GM23248 (cell line): Measurements from ENCODE around the gene CD164. TPM values are rescaled to one million over a fixed set of nuclear protein-coding genes. Genes with fewer than 3 reads are reported as not detected.
A peak's percentile ranks its signal among the peaks of the same experiment; 100 is the strongest.

Experiments used
- DNase-seq: peaks from one replicate; pipeline ENCODE4 v3.0.0-alpha.2; 2015
- H2AFZ ChIP-seq: fragments of 200-600 bp; sonication (generic); 2 replicates; pipeline ENCODE4 v1.6.1; 2016; ENCODE audit warnings: antibody characterized with exemption
- H3F3A ChIP-seq: fragments of 200-600 bp; sonication (generic); 2 replicates; pipeline ENCODE4 v1.6.1; 2016; ENCODE audit warnings: mild to moderate bottlenecking, antibody characterized with exemption, mixed run types; ENCODE audit not compliant: insufficient read depth
- H3K27ac ChIP-seq: fragments of 200-600 bp; sonication (generic); 2 replicates; pipeline ENCODE4 v1.5.1; 2016; ENCODE audit warnings: mild to moderate bottlenecking
- H3K27me3 ChIP-seq: fragments of 200-600 bp; sonication (generic); replicated peaks from 2 replicates; pipeline ENCODE4 v1.6.1; 2016; ENCODE audit warnings: mild to moderate bottlenecking; ENCODE audit not compliant: insufficient read depth
- H3K36me3 ChIP-seq: fragments of 200-600 bp; sonication (generic); 2 replicates; pipeline ENCODE4 v1.6.1; 2016; ENCODE audit warnings: low read depth, mild to moderate bottlenecking
- H3K4me1 ChIP-seq: fragments of 200-600 bp; sonication (generic); 2 replicates; pipeline ENCODE4 v1.6.1; 2016; ENCODE audit warnings: mild to moderate bottlenecking; ENCODE audit not compliant: insufficient read depth
- H3K4me2 ChIP-seq: fragments of 200-600 bp; sonication (generic); one replicate; pipeline ENCODE4 v1.6.1; 2016; ENCODE audit warnings: mild to moderate bottlenecking; ENCODE audit not compliant: unreplicated experiment
- H3K4me3 ChIP-seq: fragments of 200-600 bp; sonication (generic); 2 replicates; pipeline ENCODE4 v1.5.1; 2016; ENCODE audit warnings: mild to moderate bottlenecking
- H3K79me2 ChIP-seq: fragments of 200-600 bp; sonication (generic); 2 replicates; pipeline ENCODE4 v1.6.1; 2016; ENCODE audit warnings: mild to moderate bottlenecking; ENCODE audit not compliant: insufficient read depth
- H3K9ac ChIP-seq: fragments of 200-600 bp; sonication (generic); 2 replicates; pipeline ENCODE4 v1.6.1; 2016; ENCODE audit warnings: mild to moderate bottlenecking
- H3K9me2 ChIP-seq: fragments of 200-600 bp; sonication (generic); 2 replicates; pipeline ENCODE4 v1.6.1; 2016; ENCODE audit warnings: mixed run types, mild to moderate bottlenecking, moderate library complexity; ENCODE audit not compliant: insufficient read depth
- H3K9me3 ChIP-seq: fragments of 200-600 bp; sonication (generic); one replicate; pipeline ENCODE4 v1.6.1; 2017; ENCODE audit warnings: low read depth
- H4K20me1 ChIP-seq: fragments of 200-600 bp; sonication (generic); 2 replicates; pipeline ENCODE4 v1.6.0; 2016; ENCODE audit not compliant: insufficient read depth
- EZH2 ChIP-seq: fragments of 200-600 bp; sonication (generic); IDR thresholded peaks from 2 replicates; pipeline ENCODE4 v1.6.1; 2018; ENCODE audit warnings: antibody characterized with exemption, mild to moderate bottlenecking; ENCODE audit not compliant: insufficient read depth, poor library complexity, severe bottlenecking
- EZH2phosphoT487 ChIP-seq: fragments of 200-600 bp; sonication (generic); IDR thresholded peaks from 2 replicates; pipeline ENCODE4 v1.6.1; 2018; ENCODE audit warnings: antibody characterized with exemption, moderate library complexity, mild to moderate bottlenecking, low read depth; ENCODE audit not compliant: insufficient read depth
- WGBS, 2 experiments: methylation state at CpG; one replicate each; pipeline ENCODE4 v1.1.6; 2015 to 2017; ENCODE audit warnings: low lambda C conversion rate in 2 of 2, low coverage in 1 of 2; ENCODE audit errors: missing lambda C conversion rate in 2 of 2; 5-methylcytosine and 5-hydroxymethylcytosine counted together
- in situ Hi-C: fragments of 300-500 bp; cut with MboI; formaldehyde crosslinking; loops from 2 replicates; pipeline ENCODE4 v1.15.0; 2020
- polyA plus RNA-seq: library from polyadenylated mRNA; unstranded; fragments of >200 nt; fragmentation: Nextera tagmentation; extraction: Ambion mirVana; gene quantifications from 2 replicates; pipeline ENCODE4 v1.2.1, GENCODE V29; 2016
- total RNA-seq: library from RNA; depleted of rRNA; stranded (reverse); fragments of >200 nt; shearing (Covaris generic); gene quantifications from 2 replicates; pipeline ENCODE4 v1.2.3, GENCODE V29; 2014

The CD164 gene
- total and polyA plus RNA-seq, 2 experiments from 2014 or later: 302 to 437 TPM

DNA sequence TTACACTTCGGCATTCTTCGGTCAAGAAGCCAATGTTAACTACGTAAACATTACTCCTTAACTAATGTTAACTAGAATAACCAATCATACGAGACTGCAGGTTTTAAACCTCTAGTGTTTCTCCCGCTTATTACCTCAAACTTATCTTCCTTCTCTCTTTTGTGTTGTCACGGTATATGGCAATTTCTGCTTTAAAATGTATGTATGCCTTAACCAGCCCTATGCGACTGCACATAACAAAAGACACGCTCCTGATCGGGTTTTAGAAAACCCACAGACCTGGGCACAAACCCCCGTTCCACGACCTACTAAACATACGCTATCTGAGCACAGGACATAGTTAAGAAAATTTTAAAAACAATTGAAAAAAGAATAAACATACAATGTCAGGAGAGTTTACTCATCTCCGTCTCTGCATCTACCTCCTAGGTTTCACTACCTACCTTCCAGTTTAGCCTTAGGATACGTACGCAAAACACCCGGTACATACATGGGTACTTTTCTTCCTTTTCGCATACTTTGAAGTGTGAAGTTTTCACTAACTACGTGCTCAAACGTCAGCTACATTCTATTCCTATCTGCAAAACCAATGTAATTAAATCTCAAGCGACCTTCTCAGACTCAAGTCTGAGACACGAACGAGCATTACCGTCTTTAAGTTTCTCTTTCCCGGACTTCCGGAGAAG, 1.1 kb downstream of the CD164 start:
- Histone ChIP-seq H3K79me2 (peaks cover 57% of the 10 kb centered on the region), H3K4me1 (peaks cover 26% of the 10 kb centered on the region), H4K20me1 (peaks cover 18% of the 10 kb centered on the region; the same call in 1 of the 2 replicates), H3K4me2 (peak overlapping the region; percentile 96), H3K27me3 (no peaks in the 10 kb centered on the region), H3K9me3 (no peaks in the 10 kb centered on the region), H3K9ac (peak overlapping the region; percentile 99), H2AFZ (peak overlapping the region; percentile 83), H3K9me2 (no peaks in the 10 kb centered on the region), H3K4me3 (peak overlapping the region; percentile 87), H3K27ac (peak overlapping the region; percentile 98), H3F3A (peaks cover 14% of the 10 kb centered on the region), H3K36me3 (peaks cover 28% of the 10 kb centered on the region)
- DNase-seq: peak; percentile 59
- TF ChIP-seq EZH2phosphoT487 (no peak), EZH2 (no peak)
- WGBS, 2 experiments: 1 to 2% methylated on average over 25 of the region's 25 CpGs
- in situ Hi-C loops: loop anchor here (10.0 kb wide), 1 partner anchor 196 kb away; no protein-coding TSS in a partner anchor

DNA sequence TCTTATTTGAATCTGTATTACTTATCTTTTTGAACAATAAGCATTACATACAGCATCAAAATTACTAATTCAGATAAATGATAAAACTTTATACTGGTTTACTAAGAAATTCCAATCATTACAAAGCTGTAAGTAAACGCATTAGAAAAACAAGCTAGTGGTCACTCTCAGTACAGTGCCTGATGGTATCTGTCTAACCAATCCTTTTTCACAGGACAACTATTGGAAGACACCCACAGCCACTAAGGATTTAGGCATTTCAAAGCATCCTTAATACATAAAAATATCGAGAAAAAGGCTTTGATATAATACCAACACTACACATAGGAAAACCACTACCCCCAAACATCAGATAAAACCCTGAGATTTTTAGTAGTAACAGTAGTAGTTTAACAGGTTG, 2.6 kb downstream of the CD164 start:
- Histone ChIP-seq H3K4me1 (peaks cover 26% of the 10 kb centered on the region), H3K27ac (peak overlapping the region; percentile 98), H3F3A (peaks cover 14% of the 10 kb centered on the region), H3K36me3 (peaks cover 43% of the 10 kb centered on the region), H2AFZ (no peak overlapping the region), H3K27me3 (no peaks in the 10 kb centered on the region), H3K79me2 (peaks cover 72% of the 10 kb centered on the region), H3K9me2 (no peaks in the 10 kb centered on the region), H3K4me3 (peak overlapping the region; percentile 87), H3K9ac (peak overlapping the region; percentile 99), H3K4me2 (peak overlapping the region; percentile 96), H4K20me1 (peaks cover 18% of the 10 kb centered on the region; the same call in 1 of the 2 replicates), H3K9me3 (no peaks in the 10 kb centered on the region)
- WGBS, 2 experiments: 37 to 47% methylated on average over 2 of the region's 2 CpGs
- DNase-seq: peak; percentile 61
- TF ChIP-seq EZH2 (no peak), EZH2phosphoT487 (no peak)
- in situ Hi-C loops: loop anchor here (10.0 kb wide), 1 partner anchor 195 kb away; no protein-coding TSS in a partner anchor

- peaks cover 15% of the 10 kb centered on the region for H3K4me1 ChIP-seq
- no peak overlapping the region for H3K9ac ChIP-seq
- H3K36me3 ChIP-seq: peaks cover 57% of the 10 kb centered on the region
- H3K4me3 ChIP-seq: no peak overlapping the region
- H3F3A ChIP-seq: 0 out of 2 replicates have a peak, but pooled peaks cover 4% of the 10 kb centered on the region
- 92 to 96% methylated on average over 3 of the region's 3 CpGs for WGBS, 2 experiments
- H3K9me2 ChIP-seq: no peaks in the 10 kb centered on the region
- no peak overlapping the region for H2AFZ ChIP-seq
- peaks cover 92% of the 10 kb centered on the region for H3K79me2 ChIP-seq
- H3K9me3 ChIP-seq: no peaks in the 10 kb centered on the region
- TF ChIP-seq EZH2phosphoT487 (no peak), EZH2 (no peak)
- H3K27ac ChIP-seq: no peak overlapping the region
- H4K20me1 ChIP-seq: peaks cover 23% of the 10 kb centered on the region
- in situ Hi-C loops: no loop called here
- H3K4me2 ChIP-seq: no peak overlapping the region
- no peak for DNase-seq
- no peaks in the 10 kb centered on the region for H3K27me3 ChIP-seq
Observed at GRCh38 chr6:109377717-109378116, 4.5 kb downstream of the CD164 start.

DNA sequence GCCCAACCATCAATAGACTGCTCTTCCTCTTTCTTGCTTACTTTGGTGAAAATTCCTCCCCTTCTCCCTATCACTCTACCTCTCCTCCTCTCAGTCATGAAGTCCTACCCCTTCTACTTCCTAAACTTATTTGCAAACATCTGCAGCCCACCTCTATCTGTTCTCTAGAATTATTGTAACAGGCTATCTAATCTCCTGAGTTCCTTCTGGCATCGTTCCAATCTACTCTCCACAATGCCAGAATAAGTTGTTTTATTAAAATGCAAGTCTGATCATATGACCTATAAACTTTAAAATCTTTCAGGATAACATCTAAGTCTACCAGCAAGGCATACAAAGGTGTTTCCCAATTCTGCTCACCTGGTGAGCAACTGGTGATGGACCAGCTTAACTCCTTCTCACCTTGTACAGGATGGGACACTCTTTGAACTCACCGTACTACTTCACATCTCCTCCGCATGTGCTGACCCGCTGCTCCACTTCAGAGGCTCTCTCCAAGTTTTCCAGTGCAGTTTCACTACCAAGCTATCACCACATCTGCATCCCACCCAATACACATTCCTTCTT, 7.9 kb downstream of the CD164 start:
- Histone ChIP-seq H3K27me3 (no peaks in the 10 kb centered on the region), H3K9me2 (no peaks in the 10 kb centered on the region), H3K4me3 (no peak overlapping the region), H3K4me2 (no peak overlapping the region), H3K4me1 (peaks cover 11% of the 10 kb centered on the region), H3K79me2 (peaks cover 100% of the 10 kb centered on the region), H2AFZ (no peak overlapping the region), H3K27ac (no peak overlapping the region), H3K9me3 (no peaks in the 10 kb centered on the region), H3K36me3 (peaks cover 88% of the 10 kb centered on the region), H3F3A (0 out of 2 replicates have a peak, but pooled peaks cover 6% of the 10 kb centered on the region), H3K9ac (no peak overlapping the region), H4K20me1 (peaks cover 19% of the 10 kb centered on the region)
- no peak for TF ChIP-seq EZH2
- TF ChIP-seq EZH2phosphoT487: no peak
- no peak for DNase-seq
- in situ Hi-C loops: no loop called here
- WGBS, 2 experiments: 96 to 99% methylated on average over 4 of the region's 4 CpGs
